Brain microvascular endothelial cell (primary cell): ENCODE measurements around the gene TMEM132A.
A peak's percentile ranks its signal among the peaks of the same experiment; 100 is the strongest.

Source experiments
- DNase-seq: peaks from one replicate; pipeline ENCODE4 v3.0.0-alpha.2; 2020
- H3K27ac ChIP-seq: fragments of 250-450 bp; sonication (Bioruptor Pico); 2 replicates; pipeline ENCODE4 v1.5.1; 2020; ENCODE audit warnings: mild to moderate bottlenecking, moderate library complexity
- H3K27me3 ChIP-seq: fragments of 250-450 bp; sonication (Bioruptor Pico); replicated peaks from 2 replicates; pipeline ENCODE4 v1.5.1; 2020; ENCODE audit warnings: mild to moderate bottlenecking
- H3K36me3 ChIP-seq: fragments of 250-450 bp; sonication (Bioruptor Pico); replicated peaks from 2 replicates; pipeline ENCODE4 v1.5.1; 2020; ENCODE audit warnings: mild to moderate bottlenecking
- H3K4me3 ChIP-seq: 2 replicates; pipeline ENCODE4 v1.5.1; 2011; ENCODE audit warnings: low read depth, mild to moderate bottlenecking, control low read depth, low read length, moderate library complexity
- in situ Hi-C: cut with HindIII; loops from 2 replicates; pipeline ENCODE4 v1.10.0; 2017; ENCODE audit warnings: low sequenced_read_pairs, low pct_ligation_motif_present
- TF ChIP-seq, protein P1 (sequence below): IDR thresholded peaks from 2 replicates; pipeline ENCODE4 v1.5.1; 2011; ENCODE audit warnings: low read depth, mild to moderate bottlenecking, moderate library complexity, low read length, control low read depth, inconsistent platforms; ENCODE audit errors: missing control alignments

Gene TMEM132A

GRCh38 chr11:60944490-60945294 is 20.4 kb downstream of the TMEM132A start:
- in situ Hi-C loops = no loop called here
- DNase-seq = no peak
- Histone ChIP-seq H3K27ac (no peak overlapping the region), H3K36me3 (no peaks in the 10 kb centered on the region), H3K27me3 (no peaks in the 10 kb centered on the region), H3K4me3 (no peak overlapping the region)
- TF ChIP-seq, protein P1, sequence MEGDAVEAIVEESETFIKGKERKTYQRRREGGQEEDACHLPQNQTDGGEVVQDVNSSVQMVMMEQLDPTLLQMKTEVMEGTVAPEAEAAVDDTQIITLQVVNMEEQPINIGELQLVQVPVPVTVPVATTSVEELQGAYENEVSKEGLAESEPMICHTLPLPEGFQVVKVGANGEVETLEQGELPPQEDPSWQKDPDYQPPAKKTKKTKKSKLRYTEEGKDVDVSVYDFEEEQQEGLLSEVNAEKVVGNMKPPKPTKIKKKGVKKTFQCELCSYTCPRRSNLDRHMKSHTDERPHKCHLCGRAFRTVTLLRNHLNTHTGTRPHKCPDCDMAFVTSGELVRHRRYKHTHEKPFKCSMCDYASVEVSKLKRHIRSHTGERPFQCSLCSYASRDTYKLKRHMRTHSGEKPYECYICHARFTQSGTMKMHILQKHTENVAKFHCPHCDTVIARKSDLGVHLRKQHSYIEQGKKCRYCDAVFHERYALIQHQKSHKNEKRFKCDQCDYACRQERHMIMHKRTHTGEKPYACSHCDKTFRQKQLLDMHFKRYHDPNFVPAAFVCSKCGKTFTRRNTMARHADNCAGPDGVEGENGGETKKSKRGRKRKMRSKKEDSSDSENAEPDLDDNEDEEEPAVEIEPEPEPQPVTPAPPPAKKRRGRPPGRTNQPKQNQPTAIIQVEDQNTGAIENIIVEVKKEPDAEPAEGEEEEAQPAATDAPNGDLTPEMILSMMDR = peak; percentile 62

GRCh38 chr11:60945295-60945667 is 21.0 kb downstream of the TMEM132A start:
- DNase-seq = no peak
- TF ChIP-seq, protein P1 = no peak
- no peaks in the 10 kb centered on the region for H3K27me3 ChIP-seq
- no peaks in the 10 kb centered on the region for H3K36me3 ChIP-seq
- H3K4me3 ChIP-seq = no peak overlapping the region
- in situ Hi-C loops = no loop called here
- no peak overlapping the region for H3K27ac ChIP-seq

GRCh38 chr11:60946601-60947264 is 22.5 kb downstream of the TMEM132A start:
- Histone ChIP-seq H3K4me3 (no peak overlapping the region), H3K36me3 (no peaks in the 10 kb centered on the region), H3K27me3 (peaks cover 5% of the 10 kb centered on the region), H3K27ac (no peak overlapping the region)
- TF ChIP-seq, protein P1 = no peak
- in situ Hi-C loops = no loop called here
- no peak for DNase-seq

DNA sequence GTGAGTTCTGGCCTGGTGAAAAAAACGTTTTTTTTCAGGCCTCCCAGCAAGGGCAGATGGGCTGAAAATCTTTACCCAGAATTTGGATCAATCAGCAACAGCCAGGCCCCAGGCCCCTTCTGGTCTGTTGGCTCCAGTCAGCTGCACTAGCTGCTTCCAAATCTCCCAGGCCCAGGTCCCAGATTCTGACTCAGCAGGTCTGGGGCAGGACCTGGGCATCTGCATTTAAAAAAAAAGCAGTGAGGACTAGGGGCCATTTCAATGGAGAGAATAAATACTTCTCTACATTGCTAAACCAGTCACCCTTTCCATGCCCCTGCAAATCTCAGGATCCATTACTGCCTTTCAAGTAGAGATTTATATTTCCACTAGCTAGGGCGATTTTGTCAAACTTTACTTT is 23.4 kb downstream of the TMEM132A start:
- Histone ChIP-seq H3K36me3 (no peaks in the 10 kb centered on the region), H3K27me3 (peaks cover 5% of the 10 kb centered on the region), H3K27ac (no peak overlapping the region), H3K4me3 (no peak overlapping the region)
- in situ Hi-C loops = no loop called here
- TF ChIP-seq, protein P1 = no peak
- no peak for DNase-seq

DNA sequence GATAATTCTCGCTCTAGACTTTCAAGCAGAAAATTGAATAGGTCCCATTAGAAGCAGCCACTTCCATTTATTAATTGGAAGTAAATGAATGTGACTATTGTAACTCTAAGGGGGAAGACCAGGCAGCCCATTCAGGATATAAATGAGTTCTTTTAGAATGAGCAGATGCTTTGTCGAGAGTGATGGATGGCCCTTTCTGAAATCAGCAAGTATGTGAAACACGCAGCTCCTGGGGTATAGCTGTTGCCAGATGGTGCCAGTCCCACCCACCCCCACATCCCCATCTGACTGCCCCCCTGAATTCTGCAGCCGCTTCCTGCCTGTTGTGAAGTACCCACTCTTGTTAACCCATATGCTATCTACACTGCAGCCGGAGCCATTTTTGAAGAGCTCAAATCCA is 24.0 kb downstream of the TMEM132A start:
- TF ChIP-seq, protein P1 = no peak
- in situ Hi-C loops = no loop called here
- H3K36me3 ChIP-seq = no peaks in the 10 kb centered on the region
- H3K27ac ChIP-seq = no peak overlapping the region
- no peak overlapping the region for H3K4me3 ChIP-seq
- peaks cover 5% of the 10 kb centered on the region for H3K27me3 ChIP-seq
- DNase-seq = no peak
